ENCODE measurements around the gene IGFN1.

- TF ChIP-seq POLR2A (IDR thresholded peaks at IDR 0.05; ENCODE audit: low read depth, low read length), result no peak
- no peak for TF ChIP-seq EZH2 (IDR thresholded peaks at IDR 0.05; ENCODE audit: borderline replicate concordance, low read depth, low read length, severe bottlenecking)
Observed at GRCh38 chr1:201269281-201269680, 78.7 kb downstream of the IGFN1 start.

Data from endothelial cell of umbilical vein (primary cell).